GM19193 (cell line): Measurements from ENCODE around the gene ARPC1B.

Experiments
- POLR2A ChIP-seq: IDR thresholded peaks from 4 replicates; pipeline ENCODE4 v1.6.1; 2011; ENCODE audit not compliant: insufficient read depth, insufficient read length; ENCODE audit errors: extremely low read depth

ARPC1B gene

GRCh38 chr7:99380823-99381663 lies 6.5 kb downstream of the ARPC1B start:
- TF ChIP-seq POLR2A, result peak; percentile 86

- TF ChIP-seq POLR2A, result no peak
Measured at GRCh38 chr7:99381664-99382075, 7.1 kb downstream of the ARPC1B start.

GRCh38 chr7:99383203-99383602 lies 8.7 kb downstream of the ARPC1B start:
- no peak for TF ChIP-seq POLR2A

DNA sequence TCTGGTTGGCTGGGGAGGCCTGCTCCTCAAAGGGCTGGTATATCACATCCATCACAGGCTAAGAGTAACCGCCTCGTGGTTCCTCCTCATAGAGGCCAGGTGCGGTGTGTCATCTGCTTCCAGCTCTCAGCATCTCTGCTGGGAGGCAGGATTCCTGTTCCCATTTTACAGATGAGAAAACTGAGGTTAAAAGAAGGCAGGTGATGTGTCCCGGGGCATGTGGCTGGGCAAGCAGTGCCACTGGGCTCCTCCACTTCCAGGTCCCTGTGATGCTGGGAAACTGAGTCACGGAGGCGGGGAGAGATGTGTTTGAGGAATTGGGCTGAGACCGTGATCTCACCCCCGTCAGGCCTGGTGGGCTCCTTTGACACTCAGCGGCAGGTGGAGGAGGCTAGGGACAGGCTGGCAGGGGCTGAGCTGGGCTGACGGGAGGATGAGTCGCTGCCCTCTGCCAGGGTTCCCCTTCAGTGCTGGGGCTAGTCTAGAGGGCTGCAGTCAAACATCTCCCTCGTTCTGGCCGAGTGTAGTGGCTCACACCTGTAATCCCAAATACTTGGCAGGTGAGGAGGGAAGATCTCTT lies 9.4 kb downstream of the ARPC1B start:
- TF ChIP-seq POLR2A, result no peak

- TF ChIP-seq POLR2A, result no peak
Measured at GRCh38 chr7:99384523-99384922, 10.0 kb downstream of the ARPC1B start.

DNA sequence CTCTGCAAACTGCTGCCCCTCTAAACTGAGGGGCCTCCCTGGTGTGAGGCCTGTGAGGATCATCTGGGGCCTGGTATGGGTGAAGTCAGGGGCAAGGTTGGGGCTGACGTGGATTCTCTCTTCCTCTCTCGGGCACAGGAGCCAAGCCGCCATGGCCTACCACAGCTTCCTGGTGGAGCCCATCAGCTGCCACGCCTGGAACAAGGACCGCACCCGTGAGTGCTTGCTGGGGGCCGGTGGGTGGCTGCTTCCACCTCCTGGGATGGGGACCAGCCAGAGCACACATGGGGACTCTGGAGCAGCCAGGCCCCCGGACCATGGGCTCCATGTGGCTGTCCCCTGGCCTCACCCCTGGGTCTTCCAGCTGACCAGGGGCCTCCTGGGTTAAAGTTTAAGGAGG lies 11.0 kb downstream of the ARPC1B start:
- TF ChIP-seq POLR2A, result no peak

DNA sequence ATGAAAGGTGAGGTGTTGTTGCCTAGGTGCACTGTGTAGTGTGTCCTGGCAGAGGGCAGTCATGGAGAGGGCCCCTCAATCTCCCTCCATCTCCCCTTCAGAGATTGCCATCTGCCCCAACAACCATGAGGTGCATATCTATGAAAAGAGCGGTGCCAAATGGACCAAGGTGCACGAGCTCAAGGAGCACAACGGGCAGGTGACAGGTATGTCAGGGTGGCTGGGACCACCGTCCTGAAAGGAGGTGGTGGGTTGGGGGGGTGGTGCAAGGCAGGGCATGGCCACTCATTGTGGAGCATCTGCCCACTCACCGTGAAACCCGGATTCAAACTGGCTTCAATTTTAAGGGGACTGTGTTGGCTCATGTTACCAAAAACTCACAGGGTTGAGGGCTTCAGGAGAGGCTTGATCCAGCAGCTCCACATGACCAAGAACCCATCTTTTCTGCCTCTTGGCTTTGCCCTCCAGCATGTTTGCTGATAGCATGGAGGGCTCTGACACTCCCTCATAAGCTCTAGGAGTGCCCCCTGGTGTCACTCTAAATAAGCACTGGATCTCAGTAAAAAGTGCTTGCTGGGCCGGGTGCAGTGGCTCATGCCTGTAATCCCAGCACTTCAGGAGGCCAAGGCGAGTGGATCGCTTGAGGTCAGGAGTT lies 12.2 kb downstream of the ARPC1B start:
- peak; percentile 29 for TF ChIP-seq POLR2A

DNA sequence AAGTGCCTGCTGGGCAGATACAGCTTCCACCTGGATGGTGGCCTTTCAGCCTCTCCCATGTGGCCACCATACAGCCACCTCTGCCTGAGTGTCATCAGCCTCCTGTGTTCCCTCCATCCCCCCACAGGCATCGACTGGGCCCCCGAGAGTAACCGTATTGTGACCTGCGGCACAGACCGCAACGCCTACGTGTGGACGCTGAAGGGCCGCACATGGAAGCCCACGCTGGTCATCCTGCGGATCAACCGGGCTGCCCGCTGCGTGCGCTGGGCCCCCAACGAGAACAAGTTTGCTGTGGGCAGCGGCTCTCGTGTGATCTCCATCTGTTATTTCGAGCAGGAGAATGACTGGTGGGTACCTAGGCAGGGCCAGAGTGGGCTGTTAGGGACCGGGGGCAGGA lies 13.4 kb downstream of the ARPC1B start:
- peak; percentile 25 for TF ChIP-seq POLR2A

DNA sequence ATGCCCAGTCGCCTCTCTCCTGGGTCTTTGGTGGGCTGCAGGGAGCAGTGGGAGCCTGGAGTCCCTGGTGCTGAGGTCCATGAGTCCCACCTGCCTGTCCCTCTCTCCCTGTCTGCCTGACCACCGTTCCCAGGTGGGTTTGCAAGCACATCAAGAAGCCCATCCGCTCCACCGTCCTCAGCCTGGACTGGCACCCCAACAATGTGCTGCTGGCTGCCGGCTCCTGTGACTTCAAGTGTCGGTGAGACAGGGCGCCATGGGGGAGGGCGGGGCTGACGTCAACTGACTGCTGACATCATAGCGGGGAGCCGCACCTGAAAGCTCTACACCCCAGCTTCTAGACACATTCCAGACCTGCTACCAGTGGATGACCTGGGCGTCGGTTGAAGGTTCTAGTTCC lies 15.2 kb downstream of the ARPC1B start:
- TF ChIP-seq POLR2A, result no peak

DNA sequence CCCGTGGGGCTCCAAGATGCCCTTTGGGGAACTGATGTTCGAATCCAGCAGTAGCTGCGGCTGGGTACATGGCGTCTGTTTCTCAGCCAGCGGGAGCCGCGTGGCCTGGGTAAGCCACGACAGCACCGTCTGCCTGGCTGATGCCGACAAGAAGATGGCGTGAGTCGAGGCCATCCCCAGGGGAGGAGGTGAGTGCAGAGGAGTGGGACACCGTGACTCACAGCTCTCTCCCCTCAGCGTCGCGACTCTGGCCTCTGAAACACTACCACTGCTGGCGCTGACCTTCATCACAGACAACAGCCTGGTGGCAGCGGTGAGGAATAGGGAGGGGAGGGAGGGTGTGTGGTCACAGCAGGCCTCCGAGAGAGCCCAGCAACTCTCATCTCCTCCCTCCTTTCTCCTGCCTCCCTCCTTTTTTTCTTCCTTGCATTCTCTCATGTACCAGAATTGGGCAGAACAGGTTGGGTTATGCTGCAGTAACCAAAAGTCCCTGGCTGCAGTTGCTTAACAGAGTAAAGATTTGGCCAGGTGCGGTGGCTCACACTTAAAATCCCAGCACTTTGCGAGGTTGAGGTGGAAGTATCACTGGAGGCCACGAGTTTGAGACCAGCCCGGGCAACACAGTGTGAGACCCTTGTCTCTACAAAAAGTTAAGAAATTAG lies 16.5 kb downstream of the ARPC1B start:
- no peak for TF ChIP-seq POLR2A

GRCh38 chr7:99392046-99392445 lies 17.5 kb downstream of the ARPC1B start:
- no peak for TF ChIP-seq POLR2A

GRCh38 chr7:99392659-99393354 lies 18.3 kb downstream of the ARPC1B start:
- peak; percentile 17 for TF ChIP-seq POLR2A

DNA sequence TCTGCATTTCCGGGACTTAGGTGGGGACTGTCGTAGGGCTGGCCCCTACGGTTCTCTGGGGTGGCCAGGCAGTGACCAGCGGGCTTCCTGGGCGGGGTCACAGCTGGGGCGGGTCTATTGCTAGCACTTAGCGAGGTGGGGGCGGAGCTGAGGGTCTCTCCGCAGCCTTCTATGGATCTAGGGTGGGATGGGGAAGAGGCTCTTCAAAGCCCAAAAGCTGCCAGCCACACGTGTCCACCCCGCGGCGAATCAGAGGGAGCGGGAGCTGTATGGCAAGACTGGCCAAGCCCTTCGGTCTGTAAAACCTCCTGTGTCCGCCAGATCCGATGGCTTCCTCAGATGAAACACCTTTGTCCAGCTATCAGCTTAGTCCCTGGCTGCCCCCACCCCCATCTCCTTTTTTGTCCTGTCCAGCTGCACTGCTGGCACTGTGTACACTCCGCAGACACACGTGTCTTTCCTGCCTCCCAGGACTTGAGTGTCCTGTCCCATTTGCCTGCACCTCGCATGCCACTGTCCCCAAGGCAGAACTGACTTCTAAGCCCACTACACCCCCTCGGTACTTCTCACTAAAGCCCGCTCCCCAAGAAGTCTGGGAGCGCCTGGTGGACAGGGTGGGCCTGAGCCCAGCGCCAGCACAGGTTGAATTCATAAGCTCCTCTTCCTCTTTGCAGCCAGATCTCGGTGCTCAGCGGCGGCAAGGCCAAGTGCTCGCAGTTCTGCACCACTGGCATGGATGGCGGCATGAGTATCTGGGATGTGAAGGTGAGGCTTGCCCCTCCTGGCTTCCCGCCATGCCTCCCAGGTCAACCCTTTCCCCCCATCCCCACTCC lies 19.0 kb downstream of the ARPC1B start:
- no peak for TF ChIP-seq POLR2A

DNA sequence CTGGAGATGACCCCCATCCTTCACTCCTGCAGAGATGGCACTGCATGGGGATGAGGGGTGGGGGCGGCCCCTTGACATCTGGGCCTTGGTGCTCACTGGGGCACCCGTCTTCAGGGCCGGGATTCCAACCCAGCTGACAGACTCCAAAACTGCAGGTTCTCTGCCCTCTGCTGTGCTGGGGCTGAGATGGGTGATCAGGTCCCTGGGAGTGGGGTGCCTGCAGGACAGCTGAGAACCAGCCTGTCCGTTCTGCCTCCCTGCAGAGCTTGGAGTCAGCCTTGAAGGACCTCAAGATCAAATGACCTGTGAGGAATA lies 19.6 kb downstream of the ARPC1B start:
- TF ChIP-seq POLR2A, result no peak
